ENCODE results near the gene NIM1K. TPM values are rescaled to one million over a fixed set of nuclear protein-coding genes. Genes with fewer than 3 reads are reported as not detected.
"Not testable (repeated sequence)": the region's sequence is repeated elsewhere in the genome, so short reads cannot be mapped to it uniquely, and the experiment has no call there.

Gene NIM1K
- total RNA-seq, 2 donors from 2014 or later = 0.52 TPM; not detected in 1

GRCh38 chr5:43315682-43316081, 123.7 kb downstream of the NIM1K start:
- intact Hi-C loops (cut with DNase I) = no loop called here
- no peak overlapping the region for H3K27ac ChIP-seq
- H3K36me3 ChIP-seq (replicated peaks in 1 of 2; ENCODE audit: insufficient read depth in 1 of 2, low read depth in 2 of 2) = no peaks in the 10 kb centered on the region
- DNase-seq (no peak), ATAC-seq (no peak)
- H3K9me3 ChIP-seq = no peaks in the 10 kb centered on the region
- WGBS, 2 donors = 83 to 88% methylated on average over 3 of the region's 3 CpGs
- no peak overlapping the region for H3K4me3 ChIP-seq
- no peak for TF ChIP-seq POLR2A (IDR thresholded peaks at IDR 0.05)
- no peak for TF ChIP-seq CTCF (IDR thresholded peaks at IDR 0.05)
- no peaks in the 10 kb centered on the region for H3K27me3 ChIP-seq
- peaks cover 26% of the 10 kb centered on the region for H3K4me1 ChIP-seq

- H3K27me3 ChIP-seq = no peaks in the 10 kb centered on the region
- peaks cover 18% of the 10 kb centered on the region for H3K4me1 ChIP-seq
- intact Hi-C loops (cut with DNase I) = no loop called here
- ATAC-seq = no peak
- no peaks in the 10 kb centered on the region for H3K9me3 ChIP-seq
- H3K36me3 ChIP-seq (replicated peaks in 1 of 2; ENCODE audit: insufficient read depth in 1 of 2, low read depth in 2 of 2) = no peaks in the 10 kb centered on the region
- H3K4me3 ChIP-seq = no peak overlapping the region
- no peak for DNase-seq
- 68 to 69% methylated on average over 5 of the region's 5 CpGs for WGBS, 2 donors
- TF ChIP-seq POLR2A (IDR thresholded peaks at IDR 0.05) (no peak), CTCF (IDR thresholded peaks at IDR 0.05) (no peak)
- no peak overlapping the region for H3K27ac ChIP-seq
Measured at GRCh38 chr5:43316421-43316820, 124.4 kb downstream of the NIM1K start.

DNA sequence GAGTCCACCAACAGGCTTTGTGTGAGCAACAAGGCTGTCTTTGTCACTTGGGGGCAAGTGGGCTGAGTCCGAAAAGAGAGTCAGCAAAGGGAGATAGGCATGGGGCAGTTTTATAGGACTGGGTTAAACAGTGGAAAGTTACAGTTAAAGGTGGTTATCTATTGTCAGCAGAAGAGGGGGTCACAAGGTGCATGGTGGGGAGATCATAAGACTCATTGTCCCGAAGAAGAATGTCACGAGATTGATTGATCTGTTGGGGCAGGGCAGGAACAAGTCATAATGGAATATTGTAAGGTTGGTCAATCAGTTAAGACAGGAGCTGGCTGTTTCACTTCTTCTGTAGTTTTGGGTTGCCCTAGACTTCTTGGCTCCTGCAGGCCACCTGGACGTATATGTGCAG, 128.8 kb downstream of the NIM1K start:
- H3K4me3 ChIP-seq = no peak overlapping the region
- intact Hi-C loops (cut with DNase I) = no loop called here

DNA sequence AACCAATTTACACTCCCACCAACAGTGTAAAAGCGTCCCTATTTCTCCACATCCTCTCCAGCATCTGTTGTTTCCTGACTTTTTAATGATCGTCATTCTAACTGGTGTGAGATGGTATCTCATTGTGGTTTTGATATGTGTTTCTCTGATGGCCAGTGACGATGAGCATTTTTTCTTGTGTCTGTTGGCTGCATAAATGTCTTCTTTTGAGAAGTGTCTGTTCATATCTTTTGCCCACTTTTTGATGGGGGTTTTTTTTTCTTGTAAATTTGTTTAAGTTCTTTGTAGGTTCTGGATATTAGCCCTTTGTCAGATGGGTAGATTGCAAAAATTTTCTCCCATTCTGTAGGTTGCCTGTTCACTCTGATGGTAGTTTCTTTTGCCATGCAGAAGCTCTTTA, 131.5 kb downstream of the NIM1K start:
- intact Hi-C loops (cut with DNase I); H3K27me3 ChIP-seq; H3K36me3 ChIP-seq (replicated peaks in 1 of 2; ENCODE audit: insufficient read depth in 1 of 2, low read depth in 2 of 2); H3K4me3 ChIP-seq; H3K27ac ChIP-seq; H3K4me1 ChIP-seq; DNase-seq; ATAC-seq; H3K9me3 ChIP-seq: not testable (repeated sequence)
- WGBS, 2 donors = 55 to 68% methylated on average over 3 of the region's 3 CpGs

More for the DNA sequence above, 128.8 kb downstream of the NIM1K start:
- DNase-seq = no peak
- H3K9me3 ChIP-seq = no peaks in the 10 kb centered on the region
- WGBS, 2 donors = 60 to 90% methylated on average over 4 of the region's 4 CpGs
- H3K27me3 ChIP-seq = no peaks in the 10 kb centered on the region
- H3K4me1 ChIP-seq = no peaks in the 10 kb centered on the region
- ATAC-seq = no peak
- TF ChIP-seq POLR2A (IDR thresholded peaks at IDR 0.05) (no peak), CTCF (IDR thresholded peaks at IDR 0.05) (no peak)
- H3K36me3 ChIP-seq (replicated peaks in 1 of 2; ENCODE audit: insufficient read depth in 1 of 2, low read depth in 2 of 2) = no peaks in the 10 kb centered on the region
- H3K27ac ChIP-seq = no peak overlapping the region

GRCh38 chr5:43325624-43326023, 133.6 kb downstream of the NIM1K start:
- DNase-seq; H3K36me3 ChIP-seq (replicated peaks in 1 of 2; ENCODE audit: insufficient read depth in 1 of 2, low read depth in 2 of 2); H3K4me1 ChIP-seq; H3K27ac ChIP-seq; intact Hi-C loops (cut with DNase I); H3K9me3 ChIP-seq; H3K27me3 ChIP-seq; H3K4me3 ChIP-seq; ATAC-seq: not testable (repeated sequence)

Small RNA genes lying within 50 kb of the gene (small RNA-seq; reads per million reads assigned to genes)
- gene AC106800.4 = not detected

Other genes with a start within 250 kb of the NIM1K start
- gene ANXA2R, start 151.9 kb upstream of the NIM1K start, total RNA-seq = 1 to 10 TPM in 1 of 2 donors, under 1 TPM in 1; 0.99 to 1.3 TPM
- gene ZNF131, start 71.3 kb upstream of the NIM1K start, total RNA-seq = 10 to 100 TPM; 21.5 to 41.5 TPM
- 10 to 100 TPM; 10.9 to 22.8 TPM for gene HMGCS1, start 121.2 kb downstream of the NIM1K start, total RNA-seq
- gene CCL28, start 220.2 kb downstream of the NIM1K start, total RNA-seq = 10 to 100 TPM; 10.5 to 21.0 TPM